IPS DF 6.9 (cell line): ENCODE results near the gene SOX12.
A peak's percentile ranks its signal among the peaks of the same experiment; 100 is the strongest.

Source experiments
- DNase-seq: peaks from one replicate; pipeline ENCODE4 v3.0.0-alpha.2; 2013; ENCODE audit warnings: low read depth, low spot score
- H3K27ac ChIP-seq: one replicate; pipeline ENCODE4 v1.5.1; 2013; ENCODE audit warnings: low read length, control low read depth
- H3K27me3 ChIP-seq: 2 replicates; pipeline ENCODE4 v1.6.1; 2013; ENCODE audit warnings: mild to moderate bottlenecking, low read length; ENCODE audit not compliant: control insufficient read depth, insufficient read depth
- H3K36me3 ChIP-seq: 2 replicates; pipeline ENCODE4 v1.6.1; 2013; ENCODE audit warnings: low read length; ENCODE audit not compliant: control insufficient read depth, insufficient read depth
- H3K4me1 ChIP-seq: 2 replicates; pipeline ENCODE4 v1.6.1; 2013; ENCODE audit warnings: low read length; ENCODE audit not compliant: control insufficient read depth, insufficient read depth
- H3K4me3 ChIP-seq: 2 replicates; pipeline ENCODE4 v1.5.1; 2013; ENCODE audit warnings: mild to moderate bottlenecking, low read length
- H3K9me3 ChIP-seq: 2 replicates; pipeline ENCODE4 v1.6.1; 2013; ENCODE audit warnings: low read length, inconsistent platforms; ENCODE audit not compliant: control insufficient read depth, insufficient read depth
- WGBS: extraction: QIAGEN DNeasy Blood & Tissue Kit; methylation state at CpG from one replicate; pipeline ENCODE4 v1.1.7; 2013; ENCODE audit warnings: mixed read lengths, missing lambda C conversion rate; ENCODE audit not compliant: insufficient read length, insufficient coverage; 5-methylcytosine and 5-hydroxymethylcytosine counted together

SOX12 gene

DNA sequence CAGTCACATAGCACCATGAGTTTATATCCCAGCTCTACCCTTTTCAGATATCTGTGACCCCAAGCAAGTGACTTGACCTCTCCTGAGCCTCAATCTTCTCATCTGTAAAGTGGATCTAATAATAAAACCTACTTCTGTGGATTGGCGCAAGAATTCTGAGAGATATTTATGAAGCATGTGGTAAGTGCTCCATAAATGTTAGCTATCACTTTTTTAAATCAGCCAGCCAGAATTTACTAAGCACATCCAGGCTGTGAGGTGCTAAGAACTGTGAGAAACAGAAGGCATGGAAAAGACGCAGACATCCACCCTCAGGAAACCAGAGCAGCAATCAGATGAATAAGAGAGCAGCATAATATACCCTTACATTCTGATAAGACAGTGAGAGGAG lies 35.7 kb upstream of the SOX12 start:
- Histone ChIP-seq H3K9me3 (no peaks in the 10 kb centered on the region), H3K4me3 (peak overlapping the region; percentile 55; the same call in 1 of the 2 replicates), H3K36me3 (no peaks in the 10 kb centered on the region), H3K27me3 (no peaks in the 10 kb centered on the region), H3K27ac (no peak overlapping the region), H3K4me1 (no peaks in the 10 kb centered on the region)
- no peak for DNase-seq
- WGBS, result no CpG with 5 or more reads among the region's 2 CpGs

DNA sequence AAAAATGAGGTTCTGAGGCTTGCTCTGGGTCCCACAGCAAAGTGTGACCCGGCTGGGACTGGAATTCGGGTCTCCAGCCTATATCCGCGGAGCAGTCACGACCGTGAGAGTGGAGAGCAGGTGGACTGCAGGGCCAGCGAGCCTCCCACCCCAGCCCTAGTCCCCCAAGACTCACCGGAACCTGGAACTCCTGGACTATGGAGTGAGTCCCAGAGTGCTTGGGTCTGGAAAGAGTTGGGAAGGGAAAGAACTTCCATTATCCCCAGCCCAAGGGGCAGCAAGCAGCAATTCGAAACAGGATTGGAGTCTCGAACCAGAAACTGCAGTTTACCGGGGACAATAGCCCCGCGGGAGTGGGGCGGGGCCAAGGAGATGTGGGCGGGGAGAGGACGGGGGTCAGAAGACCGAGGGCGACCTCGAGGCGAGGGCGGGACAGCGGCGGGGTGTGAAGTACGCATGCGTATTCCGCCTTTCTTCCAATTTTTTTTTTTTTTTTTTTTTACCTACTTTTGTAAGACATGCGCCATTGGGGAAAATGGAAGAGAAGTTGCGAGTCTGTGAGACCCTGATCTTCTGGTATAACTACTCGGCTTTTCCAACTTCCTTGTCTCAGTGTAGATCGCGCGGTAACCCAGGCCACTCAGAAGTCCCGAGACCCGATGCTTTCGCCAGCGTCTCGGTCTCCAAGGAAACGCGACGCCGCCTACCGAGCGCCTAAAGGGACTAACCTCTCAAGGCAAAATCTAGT lies 35.1 kb upstream of the SOX12 start, which contains the start of gene C20orf96:
C20orf96 (minus strand) TSS at position 667 of the 748 bp plus-strand sequence; CDS start at position 527, 140 bp downstream.
- no peaks in the 10 kb centered on the region for H3K9me3 ChIP-seq
- no peaks in the 10 kb centered on the region for H3K4me1 ChIP-seq
- no peak within 1 kb of the TSS for H3K27ac ChIP-seq
- no CpG with 5 or more reads among the region's 43 CpGs for WGBS
- DNase-seq, result peak; percentile 79
- no peaks in the 10 kb centered on the region for H3K27me3 ChIP-seq
- no peaks in the 10 kb centered on the region for H3K36me3 ChIP-seq
- H3K4me3 ChIP-seq, result peak within 1 kb of the TSS; percentile 55; the same call in 1 of the 2 replicates

GRCh38 chr20:294602-295001 lies 30.8 kb upstream of the SOX12 start:
- Histone ChIP-seq H3K27me3 (no peaks in the 10 kb centered on the region), H3K9me3 (no peaks in the 10 kb centered on the region), H3K27ac (no peak overlapping the region), H3K4me1 (no peaks in the 10 kb centered on the region), H3K4me3 (no peak overlapping the region), H3K36me3 (no peaks in the 10 kb centered on the region)
- DNase-seq, result no peak
- WGBS, result no CpG with 5 or more reads among the region's 5 CpGs

DNA sequence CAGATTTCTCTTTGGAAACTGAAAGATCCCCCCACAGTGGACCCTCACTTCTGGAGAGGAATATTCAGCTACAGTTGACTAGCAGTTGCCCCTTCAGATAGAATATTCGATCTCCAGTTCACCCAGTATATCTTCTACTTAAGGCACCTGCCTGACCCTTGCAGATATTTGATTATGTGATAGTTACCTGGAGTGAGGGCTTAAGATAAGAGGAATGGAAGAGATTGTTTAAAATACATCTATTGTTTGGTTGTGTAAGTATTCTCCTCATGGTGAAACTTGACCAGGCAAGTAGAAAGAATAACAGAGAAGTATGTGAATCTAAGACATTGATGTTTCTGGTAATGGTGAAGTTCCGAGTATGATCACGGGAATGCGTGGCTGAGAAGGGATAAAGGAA lies 29.5 kb upstream of the SOX12 start:
- Histone ChIP-seq H3K4me1 (0 out of 2 replicates have a peak, but pooled peaks cover 3% of the 10 kb centered on the region), H3K4me3 (no peak overlapping the region), H3K27ac (no peak overlapping the region), H3K27me3 (no peaks in the 10 kb centered on the region), H3K36me3 (no peaks in the 10 kb centered on the region), H3K9me3 (no peaks in the 10 kb centered on the region)
- WGBS, result no CpG with 5 or more reads among the region's 4 CpGs
- no peak for DNase-seq

GRCh38 chr20:297098-297924 lies 28.0 kb upstream of the SOX12 start, which contains the start of gene ZCCHC3:
TSS of gene ZCCHC3 (plus strand) at chr20:297570. CDS start at chr20:297587, 17 bp downstream.
- peak; percentile 61 for DNase-seq
- Histone ChIP-seq H3K27me3 (no peaks in the 10 kb centered on the region), H3K27ac (no peak within 1 kb of the TSS), H3K4me1 (peaks cover 5% of the 10 kb centered on the region; the same call in 1 of the 2 replicates), H3K9me3 (no peaks in the 10 kb centered on the region), H3K36me3 (no peaks in the 10 kb centered on the region), H3K4me3 (peak within 1 kb of the TSS; percentile 66)
- no CpG with 5 or more reads among the region's 99 CpGs for WGBS

GRCh38 chr20:297925-298775 lies 27.2 kb upstream of the SOX12 start:
- H3K27me3 ChIP-seq, result no peaks in the 10 kb centered on the region
- H3K4me3 ChIP-seq, result peak overlapping the region; percentile 66
- H3K36me3 ChIP-seq, result no peaks in the 10 kb centered on the region
- no CpG with 5 or more reads among the region's 75 CpGs for WGBS
- no peaks in the 10 kb centered on the region for H3K9me3 ChIP-seq
- no peak overlapping the region for H3K27ac ChIP-seq
- H3K4me1 ChIP-seq, result peaks cover 8% of the 10 kb centered on the region; the same call in 1 of the 2 replicates
- no peak for DNase-seq

GRCh38 chr20:298776-299391 lies 26.5 kb upstream of the SOX12 start:
- Histone ChIP-seq H3K4me1 (peaks cover 8% of the 10 kb centered on the region; the same call in 1 of the 2 replicates), H3K36me3 (no peaks in the 10 kb centered on the region), H3K27ac (no peak overlapping the region), H3K9me3 (no peaks in the 10 kb centered on the region), H3K4me3 (peak overlapping the region; percentile 66), H3K27me3 (no peaks in the 10 kb centered on the region)
- DNase-seq, result no peak
- WGBS, result no CpG with 5 or more reads among the region's 15 CpGs

GRCh38 chr20:300345-300990 lies 24.9 kb upstream of the SOX12 start:
- no peak for DNase-seq
- WGBS, result no CpG with 5 or more reads among the region's 10 CpGs
- peak overlapping the region; percentile 3 for H3K27ac ChIP-seq
- H3K9me3 ChIP-seq, result no peaks in the 10 kb centered on the region
- peak overlapping the region; percentile 17; the same call in 1 of the 2 replicates for H3K4me3 ChIP-seq
- no peaks in the 10 kb centered on the region for H3K27me3 ChIP-seq
- no peaks in the 10 kb centered on the region for H3K36me3 ChIP-seq
- peaks cover 8% of the 10 kb centered on the region; the same call in 1 of the 2 replicates for H3K4me1 ChIP-seq
